Keratinocyte (primary cell): ENCODE measurements around the gene RASGRP3. TPM values are rescaled to one million over a fixed set of nuclear protein-coding genes. Genes with fewer than 3 reads are reported as not detected.

ENCODE experiments used
- DNase-seq: peaks from one replicate; pipeline ENCODE4 v3.0.0-alpha.2; 2011; ENCODE audit warnings: low read depth, missing footprints, low spot score
- FAIRE-seq: peaks from 2 replicates; lab custom pipeline; 2011; peaks lifted over from hg19 to GRCh38; lab: Jason Lieb, UNC
- H2AFZ ChIP-seq: 2 replicates; pipeline ENCODE4 v1.6.0; 2012; ENCODE audit warnings: low read length, control low read depth, inconsistent platforms; ENCODE audit not compliant: control insufficient read depth
- H3K27ac ChIP-seq: 2 replicates; pipeline ENCODE4 v1.5.1; 2011; ENCODE audit warnings: low read length; ENCODE audit not compliant: control insufficient read depth, insufficient read depth
- H3K27me3 ChIP-seq: 3 replicates; pipeline ENCODE4 v1.6.0; 2011; ENCODE audit warnings: low read length; ENCODE audit not compliant: control insufficient read depth, insufficient read depth; ENCODE audit errors: extremely low read depth
- H3K36me3 ChIP-seq, 2 experiments: 2 replicates in 1 of 2; 3 replicates in 1 of 2; pipeline ENCODE4 v1.5.1; 2011; ENCODE audit warnings: low read length in 2 of 2, mild to moderate bottlenecking in 1 of 2; ENCODE audit not compliant: control insufficient read depth in 2 of 2, insufficient read depth in 2 of 2; ENCODE audit errors: extremely low read depth in 1 of 2
- H3K4me1 ChIP-seq: 3 replicates; pipeline ENCODE4 v1.5.1; 2011; ENCODE audit warnings: low read length; ENCODE audit not compliant: control insufficient read depth, insufficient read depth; ENCODE audit errors: extremely low read depth
- H3K4me2 ChIP-seq: 3 replicates; pipeline ENCODE4 v1.6.0; 2011; ENCODE audit warnings: low read depth, low read length; ENCODE audit not compliant: control insufficient read depth, insufficient read depth; ENCODE audit errors: extremely low read depth
- H3K4me3 ChIP-seq, 3 experiments: fragments of 200-600 bp in 1 of 3; sonication (generic) in 1 of 3; 2 replicates in 2 of 3; 3 replicates in 1 of 3; pipeline ENCODE4 v1.5.1; 2011 to 2016; ENCODE audit warnings: low read length in 3 of 3, mild to moderate bottlenecking in 3 of 3, control low read depth in 2 of 3, inconsistent platforms in 1 of 3, low read depth in 1 of 3, mixed read lengths in 1 of 3, mixed run types in 1 of 3, moderate library complexity in 1 of 3; ENCODE audit not compliant: control insufficient read depth in 2 of 3, insufficient read depth in 2 of 3; ENCODE audit errors: extremely low read depth in 1 of 3
- H3K79me2 ChIP-seq: 2 replicates; pipeline ENCODE4 v1.6.0; 2012; ENCODE audit warnings: low read length; ENCODE audit not compliant: control insufficient read depth, insufficient read depth
- H3K9ac ChIP-seq: 3 replicates; pipeline ENCODE4 v1.6.0; 2011; ENCODE audit warnings: low read length; ENCODE audit not compliant: control insufficient read depth, insufficient read depth; ENCODE audit errors: extremely low read depth
- H3K9me1 ChIP-seq: 3 replicates; pipeline ENCODE4 v1.6.0; 2011; ENCODE audit warnings: low read length; ENCODE audit not compliant: control insufficient read depth, insufficient read depth; ENCODE audit errors: extremely low read depth
- H3K9me3 ChIP-seq: 2 replicates; pipeline ENCODE4 v1.5.1; 2012; ENCODE audit warnings: low read depth, low read length; ENCODE audit not compliant: control insufficient read depth
- H4K20me1 ChIP-seq: 3 replicates; pipeline ENCODE4 v1.6.0; 2011; ENCODE audit warnings: low read length; ENCODE audit not compliant: control insufficient read depth, insufficient read depth; ENCODE audit errors: extremely low read depth
- CTCF ChIP-seq, 3 experiments: IDR thresholded peaks in 1 of 3; conservative IDR thresholded peaks in 1 of 3; optimal IDR thresholded peaks in 1 of 3; 2 replicates in 2 of 3; 3 replicates in 1 of 3; pipeline versions ENCODE3 to v1.5.1; 2011; ENCODE audit warnings: low read length in 3 of 3, mild to moderate bottlenecking in 3 of 3, moderate library complexity in 2 of 3, control low read depth in 1 of 3, inconsistent platforms in 1 of 3; ENCODE audit not compliant: insufficient read depth in 2 of 3; ENCODE audit errors: extremely low read depth in 1 of 3
- EZH2 ChIP-seq: IDR thresholded peaks from one replicate; pipeline ENCODE4 v1.6.1; 2012; ENCODE audit warnings: inconsistent platforms, mild to moderate bottlenecking, low read length, moderate library complexity
- dilution Hi-C: fragments of 300-500 bp; cut with MboI; formaldehyde crosslinking; loops from one replicate; pipeline ENCODE4 v1.7.0; 2020; ENCODE audit warnings: low sequenced_read_pairs; ENCODE audit not compliant: extremely low pct_ligation_motif_present
- polyA plus RNA-seq, 5 experiments: library from polyadenylated mRNA; depleted of rRNA in 3 of 5; stranded (reverse) in 3 of 5; stranded (forward) in 1 of 5; unstranded in 1 of 5; fragments of >200 nt; gene quantifications; 1 replicate in 1 of 5; 2 replicates in 3 of 5; 3 replicates in 1 of 5; pipeline versions ENCODE4 v1.2.1 to v1.2.3, GENCODE V29; 2011 to 2012; ENCODE audit warnings: missing spikeins in 2 of 5, low read depth in 1 of 5, low replicate concordance in 1 of 5

Gene RASGRP3
- polyA plus RNA-seq, 1 donor (not counting 4 experiments of a cell fraction or from before 2014, with no cell fraction given), result 0.56 TPM

- Histone ChIP-seq H3K4me3 (no peak overlapping the region), H3K9ac (no peak overlapping the region), H3K27me3 (no peaks in the 10 kb centered on the region), H3K4me1 (peaks cover 9% of the 10 kb centered on the region), H3K36me3 (no peaks in the 10 kb centered on the region), H3K79me2 (no peaks in the 10 kb centered on the region), H3K9me3 (no peaks in the 10 kb centered on the region), H4K20me1 (no peaks in the 10 kb centered on the region), H2AFZ (no peak overlapping the region), H3K4me2 (no peak overlapping the region), H3K9me1 (no peaks in the 10 kb centered on the region), H3K27ac (no peak overlapping the region)
- FAIRE-seq (no peak), DNase-seq (no peak)
- TF ChIP-seq EZH2 (no peak), CTCF (optimal IDR thresholded peaks at IDR 0.05 in 1 of 3, IDR thresholded peaks at IDR 0.05 in 1 of 3, conservative IDR thresholded peaks at IDR 0.05 in 1 of 3; ENCODE audit: extremely low read depth in 1 of 3, insufficient read depth in 2 of 3, low read length in 3 of 3) (no peak)
- dilution Hi-C loops, result no loop called here
These were observed 49.2 kb downstream of the RASGRP3 start for GRCh38 chr2:33525666-33526065.

- H3K27me3 ChIP-seq, result no peaks in the 10 kb centered on the region
- H3K9ac ChIP-seq, result no peak overlapping the region
- no peak overlapping the region for H3K4me3 ChIP-seq
- no peak overlapping the region for H2AFZ ChIP-seq
- DNase-seq, result no peak
- H3K4me2 ChIP-seq, result no peak overlapping the region
- FAIRE-seq, result no peak
- dilution Hi-C loops, result no loop called here
- peaks cover 9% of the 10 kb centered on the region for H3K4me1 ChIP-seq
- no peaks in the 10 kb centered on the region for H3K9me1 ChIP-seq
- H3K27ac ChIP-seq, result no peak overlapping the region
- no peaks in the 10 kb centered on the region for H3K36me3 ChIP-seq
- H3K9me3 ChIP-seq, result no peaks in the 10 kb centered on the region
- no peaks in the 10 kb centered on the region for H3K79me2 ChIP-seq
- TF ChIP-seq CTCF (optimal IDR thresholded peaks at IDR 0.05 in 1 of 3, IDR thresholded peaks at IDR 0.05 in 1 of 3, conservative IDR thresholded peaks at IDR 0.05 in 1 of 3; ENCODE audit: extremely low read depth in 1 of 3, insufficient read depth in 2 of 3, low read length in 3 of 3) (no peak), EZH2 (no peak)
- no peaks in the 10 kb centered on the region for H4K20me1 ChIP-seq
These were observed 49.7 kb downstream of the RASGRP3 start for GRCh38 chr2:33526132-33526531.
